DOHH2 (cell line): Measurements from ENCODE around the gene DISC1.

ENCODE experiments used
- EZH2phosphoT487 ChIP-seq: fragments of 200-600 bp; sonication (generic); IDR thresholded peaks from 2 replicates; pipeline ENCODE4 v1.6.1; 2017; ENCODE audit warnings: borderline replicate concordance, mild to moderate bottlenecking, antibody characterized with exemption, low read length, moderate library complexity, mixed read lengths
- TF ChIP-seq, protein P1 (sequence below): fragments of 200-600 bp; sonication (generic); IDR thresholded peaks from one replicate; pipeline ENCODE4 v1.5.1; 2014; ENCODE audit warnings: antibody characterized with exemption, mild to moderate bottlenecking, low read depth, low read length; ENCODE audit not compliant: poor library complexity, severe bottlenecking

DNA sequence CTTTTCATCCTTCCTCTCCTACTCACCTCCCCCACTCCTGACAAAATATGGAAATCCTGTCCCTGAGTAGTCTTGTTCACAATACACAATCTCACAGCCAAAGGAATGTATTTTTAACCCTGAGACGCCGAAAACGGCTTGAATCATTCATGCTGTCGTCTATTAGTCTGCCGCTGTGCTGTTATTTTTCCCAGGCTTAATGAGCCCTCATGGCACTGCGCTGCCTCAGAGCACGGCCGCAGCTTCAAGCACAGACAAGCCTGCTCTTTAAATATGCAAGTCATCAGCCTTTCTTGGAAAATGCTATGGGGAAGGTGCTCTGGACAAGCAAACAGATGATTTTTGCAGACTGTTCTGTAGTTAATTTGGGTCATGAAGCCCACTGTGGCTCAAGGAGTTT, 302.7 kb downstream of the DISC1 start:
- TF ChIP-seq, protein P1, sequence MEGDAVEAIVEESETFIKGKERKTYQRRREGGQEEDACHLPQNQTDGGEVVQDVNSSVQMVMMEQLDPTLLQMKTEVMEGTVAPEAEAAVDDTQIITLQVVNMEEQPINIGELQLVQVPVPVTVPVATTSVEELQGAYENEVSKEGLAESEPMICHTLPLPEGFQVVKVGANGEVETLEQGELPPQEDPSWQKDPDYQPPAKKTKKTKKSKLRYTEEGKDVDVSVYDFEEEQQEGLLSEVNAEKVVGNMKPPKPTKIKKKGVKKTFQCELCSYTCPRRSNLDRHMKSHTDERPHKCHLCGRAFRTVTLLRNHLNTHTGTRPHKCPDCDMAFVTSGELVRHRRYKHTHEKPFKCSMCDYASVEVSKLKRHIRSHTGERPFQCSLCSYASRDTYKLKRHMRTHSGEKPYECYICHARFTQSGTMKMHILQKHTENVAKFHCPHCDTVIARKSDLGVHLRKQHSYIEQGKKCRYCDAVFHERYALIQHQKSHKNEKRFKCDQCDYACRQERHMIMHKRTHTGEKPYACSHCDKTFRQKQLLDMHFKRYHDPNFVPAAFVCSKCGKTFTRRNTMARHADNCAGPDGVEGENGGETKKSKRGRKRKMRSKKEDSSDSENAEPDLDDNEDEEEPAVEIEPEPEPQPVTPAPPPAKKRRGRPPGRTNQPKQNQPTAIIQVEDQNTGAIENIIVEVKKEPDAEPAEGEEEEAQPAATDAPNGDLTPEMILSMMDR: no peak
- no peak for TF ChIP-seq EZH2phosphoT487
